ENCODE data around the gene PRRT3.
A peak's percentile ranks its signal among the peaks of the same experiment; 100 is the strongest.

The PRRT3 gene

GRCh38 chr3:9948586-9948985 is 3.6 kb downstream of the PRRT3 start:
- DNase-seq (ENCODE audit: extremely low read depth, low read depth): no peak
- H3K4me3 ChIP-seq (replicated peaks; ENCODE audit: low read depth, low read length): no peak overlapping the region
- TF ChIP-seq, protein P1, sequence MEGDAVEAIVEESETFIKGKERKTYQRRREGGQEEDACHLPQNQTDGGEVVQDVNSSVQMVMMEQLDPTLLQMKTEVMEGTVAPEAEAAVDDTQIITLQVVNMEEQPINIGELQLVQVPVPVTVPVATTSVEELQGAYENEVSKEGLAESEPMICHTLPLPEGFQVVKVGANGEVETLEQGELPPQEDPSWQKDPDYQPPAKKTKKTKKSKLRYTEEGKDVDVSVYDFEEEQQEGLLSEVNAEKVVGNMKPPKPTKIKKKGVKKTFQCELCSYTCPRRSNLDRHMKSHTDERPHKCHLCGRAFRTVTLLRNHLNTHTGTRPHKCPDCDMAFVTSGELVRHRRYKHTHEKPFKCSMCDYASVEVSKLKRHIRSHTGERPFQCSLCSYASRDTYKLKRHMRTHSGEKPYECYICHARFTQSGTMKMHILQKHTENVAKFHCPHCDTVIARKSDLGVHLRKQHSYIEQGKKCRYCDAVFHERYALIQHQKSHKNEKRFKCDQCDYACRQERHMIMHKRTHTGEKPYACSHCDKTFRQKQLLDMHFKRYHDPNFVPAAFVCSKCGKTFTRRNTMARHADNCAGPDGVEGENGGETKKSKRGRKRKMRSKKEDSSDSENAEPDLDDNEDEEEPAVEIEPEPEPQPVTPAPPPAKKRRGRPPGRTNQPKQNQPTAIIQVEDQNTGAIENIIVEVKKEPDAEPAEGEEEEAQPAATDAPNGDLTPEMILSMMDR (IDR thresholded peaks at IDR 0.05; ENCODE audit: low read depth, low read length, missing control alignments): no peak

GRCh38 chr3:9947025-9947995 is 4.9 kb downstream of the PRRT3 start:
- peak overlapping the region; percentile 58 for H3K4me3 ChIP-seq (replicated peaks; ENCODE audit: low read depth, low read length)
- TF ChIP-seq, protein P1 (IDR thresholded peaks at IDR 0.05; ENCODE audit: low read depth, low read length, missing control alignments): peak; percentile 52
- no peak for DNase-seq (ENCODE audit: extremely low read depth, low read depth)

DNA sequence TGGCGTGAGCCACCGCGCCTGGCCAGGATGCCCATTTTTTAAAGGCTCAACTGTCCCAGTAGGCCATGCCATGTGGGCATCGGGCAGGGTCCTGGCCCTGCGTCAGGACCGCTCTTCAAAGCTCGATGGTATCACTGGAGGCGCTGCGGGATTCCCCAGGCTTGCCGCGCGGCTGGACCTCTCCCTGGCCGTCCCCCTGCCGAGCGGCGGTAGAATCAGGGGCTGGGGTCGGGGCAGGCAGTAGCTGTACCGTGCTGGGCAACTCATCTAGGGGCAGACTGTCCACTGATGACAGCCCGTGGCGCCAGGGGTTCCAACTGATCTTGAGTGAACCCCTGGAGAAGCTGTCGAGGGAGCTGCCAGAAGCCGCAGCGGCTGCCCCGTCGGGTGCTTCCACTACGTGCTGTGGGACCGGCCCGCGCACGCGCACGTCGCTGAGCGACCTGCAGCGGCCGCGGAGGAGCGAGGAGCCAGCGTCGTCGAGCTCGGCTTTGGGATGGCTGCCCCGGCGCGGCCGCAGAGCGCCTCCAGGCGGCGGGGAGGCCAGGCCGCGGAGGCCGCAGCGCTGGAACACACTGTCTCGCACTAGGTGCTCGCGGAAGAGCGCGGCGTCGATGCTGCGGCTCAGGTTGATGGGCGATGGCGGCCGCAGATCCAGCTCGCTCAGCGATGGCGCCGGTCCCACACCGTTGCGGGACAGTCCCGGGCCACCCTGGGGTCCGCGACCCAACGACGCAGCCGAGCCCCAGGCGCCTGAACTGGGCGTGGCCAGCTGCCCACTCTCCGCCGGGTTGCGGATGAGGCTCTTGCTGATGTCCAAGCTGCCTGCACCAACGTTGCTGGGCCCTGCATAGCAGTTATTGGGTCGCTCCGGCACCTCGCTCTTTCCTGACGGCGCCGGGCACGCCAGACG is 5.8 kb downstream of the PRRT3 start:
- H3K4me3 ChIP-seq (replicated peaks; ENCODE audit: low read depth, low read length): peak overlapping the region; percentile 58
- no peak for DNase-seq (ENCODE audit: extremely low read depth, low read depth)
- TF ChIP-seq, protein P1 (IDR thresholded peaks at IDR 0.05; ENCODE audit: low read depth, low read length, missing control alignments): peak; percentile 73

- H3K4me3 ChIP-seq (replicated peaks; ENCODE audit: low read depth, low read length): peak overlapping the region; percentile 58
- DNase-seq (ENCODE audit: extremely low read depth, low read depth): no peak
- TF ChIP-seq, protein P1 (IDR thresholded peaks at IDR 0.05; ENCODE audit: low read depth, low read length, missing control alignments): no peak
Measured at GRCh38 chr3:9945358-9945757, 6.8 kb downstream of the PRRT3 start.

- no peak for DNase-seq (ENCODE audit: extremely low read depth, low read depth)
- TF ChIP-seq, protein P1 (IDR thresholded peaks at IDR 0.05; ENCODE audit: low read depth, low read length, missing control alignments): no peak
- no peak overlapping the region for H3K4me3 ChIP-seq (replicated peaks; ENCODE audit: low read depth, low read length)
Measured at GRCh38 chr3:9944271-9944670, 7.9 kb downstream of the PRRT3 start.

DNA sequence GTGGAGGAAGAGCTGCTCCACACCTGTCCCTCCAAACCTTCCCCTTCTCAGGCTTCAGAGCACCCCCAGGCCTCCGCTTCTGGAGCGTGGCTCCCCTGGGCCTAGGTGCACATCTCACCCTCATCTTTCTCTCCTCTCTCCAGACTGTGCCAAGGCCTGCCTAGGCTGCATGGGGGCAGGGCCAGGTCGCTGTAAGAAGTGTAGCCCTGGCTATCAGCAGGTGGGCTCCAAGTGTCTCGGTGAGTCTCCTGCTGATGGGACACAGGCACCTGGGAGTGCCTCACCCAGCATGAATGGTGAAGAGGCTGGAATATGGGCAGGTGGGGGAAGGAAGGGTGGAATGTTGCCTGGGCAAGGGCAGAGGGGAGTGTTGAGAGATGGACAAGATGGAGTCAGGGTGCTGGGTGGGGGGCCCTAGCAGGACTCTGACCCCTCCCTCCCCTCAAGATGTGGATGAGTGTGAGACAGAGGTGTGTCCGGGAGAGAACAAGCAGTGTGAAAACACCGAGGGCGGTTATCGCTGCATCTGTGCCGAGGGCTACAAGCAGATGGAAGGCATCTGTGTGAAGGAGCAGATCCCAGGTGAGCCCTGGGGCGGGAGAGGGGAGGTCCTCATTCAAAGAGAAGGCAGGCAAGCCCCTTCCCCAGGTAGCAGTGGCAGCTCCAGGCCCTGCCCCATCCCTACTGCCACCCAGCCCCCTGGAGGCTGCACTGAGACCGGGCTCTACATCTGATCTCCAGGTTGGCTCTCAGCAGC is 9.1 kb downstream of the PRRT3 start:
- DNase-seq (ENCODE audit: extremely low read depth, low read depth): no peak
- TF ChIP-seq, protein P1 (IDR thresholded peaks at IDR 0.05; ENCODE audit: low read depth, low read length, missing control alignments): no peak
- no peak overlapping the region for H3K4me3 ChIP-seq (replicated peaks; ENCODE audit: low read depth, low read length)
